Thymus (tissue), 14 donors: ENCODE measurements around the gene FADS6. TPM values are rescaled to one million over a fixed set of nuclear protein-coding genes. Genes with fewer than 3 reads are reported as not detected.

ENCODE experiments used
- DNase-seq, 9 donors: peaks; one replicate each; pipeline ENCODE4 v3.0.0-alpha.2; 2013; ENCODE audit warnings: low spot score in 9 of 9, low read depth in 6 of 9, missing footprints in 1 of 9
- H3K27ac ChIP-seq, 2 donors: one replicate each; pipeline ENCODE4 v1.5.1; 2013; ENCODE audit warnings: control low read depth in 1 of 2, low read depth in 1 of 2, low read length in 1 of 2, mild to moderate bottlenecking in 1 of 2, moderate library complexity in 1 of 2
- H3K27me3 ChIP-seq, 2 donors: one replicate each; pipeline ENCODE4 v1.5.1; 2013; ENCODE audit warnings: low read length in 1 of 2; ENCODE audit not compliant: control insufficient read depth in 2 of 2, insufficient read depth in 1 of 2
- H3K36me3 ChIP-seq, 2 donors: one replicate each; pipeline ENCODE4 v1.5.1; 2013; ENCODE audit warnings: low read length in 1 of 2, mild to moderate bottlenecking in 1 of 2, moderate library complexity in 1 of 2; ENCODE audit not compliant: control insufficient read depth in 2 of 2, insufficient read depth in 2 of 2
- H3K4me1 ChIP-seq, 2 donors: one replicate each; pipeline ENCODE4 v1.5.1; 2013; ENCODE audit warnings: low read length in 2 of 2; ENCODE audit not compliant: control insufficient read depth in 2 of 2, insufficient read depth in 2 of 2
- H3K4me3 ChIP-seq, 2 donors: one replicate each; pipeline ENCODE4 v1.5.1; 2013; ENCODE audit warnings: low read length in 2 of 2, control low read depth in 1 of 2, mild to moderate bottlenecking in 1 of 2
- H3K9me3 ChIP-seq, 2 donors: one replicate each; pipeline ENCODE4 v1.5.1; 2013; ENCODE audit warnings: low read length in 1 of 2, mild to moderate bottlenecking in 1 of 2; ENCODE audit not compliant: control insufficient read depth in 2 of 2, insufficient read depth in 1 of 2
- WGBS: extraction: QIAGEN DNeasy Blood & Tissue Kit; methylation state at CpG from one replicate; pipeline ENCODE4 v1.1.7; 2013; 5-methylcytosine and 5-hydroxymethylcytosine counted together
- long read RNA-seq, 10 donors: transcript quantifications; one replicate each; lab custom pipeline, GENCODE V29; 2026
- polyA plus RNA-seq: library from polyadenylated mRNA; stranded (reverse); fragments of 200-250 nt; gene quantifications from one replicate; pipeline ENCODE4 v1.2.3, GENCODE V29; 2013
- total RNA-seq: library from RNA; stranded (reverse); fragments of 120-200 nt; gene quantifications from one replicate; pipeline ENCODE4 v1.2.4, GENCODE V29; 2013
- donor health status: healthy.

FADS6 gene
- total RNA-seq = 0.14 TPM
- 1.0 TPM for polyA plus RNA-seq
- long read RNA-seq, donor 1 = 0 reads
- long read RNA-seq, donor 2 = 0 reads
- long read RNA-seq, donor 3 = 0 reads
- long read RNA-seq, donor 4 = 0 reads
- long read RNA-seq, donor 5, partial matches to known transcripts = 0 of 1 reads
- long read RNA-seq, donor 5, other reads (novel, unspliced or antisense) = 0 of 1 reads
- long read RNA-seq, donor 6 = 0 reads
- long read RNA-seq, donor 7, partial matches to known transcripts = 0 of 1 reads
- long read RNA-seq, donor 7, other reads (novel, unspliced or antisense) = 0 of 1 reads
- long read RNA-seq, donor 8 = 0 reads
- long read RNA-seq, donor 9 = 0 reads
- long read RNA-seq, donor 10 = 0 reads

DNA sequence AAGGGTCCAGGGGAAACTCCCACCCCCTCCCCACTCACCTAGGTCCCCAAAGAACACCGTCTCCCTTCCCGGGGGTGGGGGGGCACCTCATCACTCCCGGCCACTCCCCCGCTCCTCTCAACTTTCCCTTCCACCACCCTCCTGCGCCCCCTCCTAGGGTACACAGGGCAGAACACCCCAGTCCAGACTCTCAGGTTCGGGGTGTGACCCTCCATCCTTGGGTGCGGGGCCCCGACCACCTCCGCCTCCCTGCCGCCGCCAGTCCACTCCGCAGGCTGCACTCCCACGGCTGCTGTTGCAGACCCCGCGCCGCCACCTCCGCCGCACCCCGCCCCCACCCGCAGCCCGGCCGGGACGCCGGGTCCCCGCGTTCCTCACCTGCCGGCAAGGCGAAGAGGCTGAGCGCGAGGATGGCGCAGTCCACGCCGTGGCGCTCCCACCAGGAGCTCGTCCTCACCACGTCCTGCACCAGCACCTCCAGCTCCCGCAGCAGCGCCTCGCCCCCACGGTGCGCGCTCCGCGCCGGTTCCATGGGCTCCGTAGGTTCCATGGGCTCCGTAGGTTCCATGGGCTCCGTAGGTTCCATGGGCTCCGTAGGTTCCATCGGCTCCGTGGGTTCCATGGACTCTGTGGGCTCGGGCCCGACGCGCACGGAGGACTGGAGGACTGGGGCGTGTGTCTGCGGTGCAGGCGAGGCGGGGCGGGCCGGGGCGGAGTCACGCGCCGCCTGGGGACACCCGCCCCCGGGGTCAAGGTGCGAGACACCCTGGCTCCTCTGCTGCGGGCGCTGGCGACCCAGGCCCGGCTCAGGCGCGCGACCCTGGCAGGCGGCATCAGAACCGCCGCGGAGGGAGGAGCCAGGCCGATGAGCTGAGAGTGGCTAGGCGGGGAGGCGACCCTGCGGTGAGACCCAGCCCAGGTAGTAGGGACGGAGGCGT, at the start of gene FADS6:
FADS6 (minus strand) TSS at position 660 of the 938 bp plus-strand sequence; CDS start at position 622, 38 bp downstream.
- Histone ChIP-seq H3K4me3 (no peak within 1 kb of the TSS), H3K27ac (no peak within 1 kb of the TSS), H3K27me3 (peaks cover 32 to 86% of the 10 kb centered on the region in 2 donors), H3K9me3 (no peaks in the 10 kb centered on the region), H3K4me1 (no peaks in the 10 kb centered on the region), H3K36me3 (no peaks in the 10 kb centered on the region)
- DNase-seq = no peak
- WGBS = 8% methylated on average over 86 of the region's 86 CpGs

- H3K4me1 ChIP-seq = no peaks in the 10 kb centered on the region
- DNase-seq = no peak
- no peaks in the 10 kb centered on the region for H3K36me3 ChIP-seq
- H3K27me3 ChIP-seq = peaks cover 25 to 76% of the 10 kb centered on the region in 2 donors
- H3K4me3 ChIP-seq = no peak overlapping the region
- H3K27ac ChIP-seq = no peak overlapping the region
- WGBS = 85% methylated on average over 21 of the region's 21 CpGs
- H3K9me3 ChIP-seq = peaks cover 0 to 4% of the 10 kb centered on the region in 2 donors
These were observed 47.8 kb upstream of the FADS6 start for GRCh38 chr17:74941128-74941725.

GRCh38 chr17:74939534-74939933, 46.1 kb upstream of the FADS6 start:
- Histone ChIP-seq H3K4me3 (no peak overlapping the region), H3K4me1 (no peaks in the 10 kb centered on the region), H3K9me3 (peaks cover 1 to 4% of the 10 kb centered on the region in 2 donors), H3K36me3 (no peaks in the 10 kb centered on the region), H3K27ac (no peak overlapping the region), H3K27me3 (peaks cover 40 to 84% of the 10 kb centered on the region in 2 donors)
- 59% methylated on average over 8 of the region's 8 CpGs for WGBS
- no peak for DNase-seq

GRCh38 chr17:74938194-74938950, 44.9 kb upstream of the FADS6 start:
- no peak for DNase-seq
- Histone ChIP-seq H3K4me3 (no peak overlapping the region), H3K27ac (no peak overlapping the region), H3K36me3 (no peaks in the 10 kb centered on the region), H3K27me3 (peaks cover 37 to 88% of the 10 kb centered on the region in 2 donors), H3K4me1 (no peaks in the 10 kb centered on the region), H3K9me3 (peaks cover 1 to 4% of the 10 kb centered on the region in 2 donors)
- 86% methylated on average over 8 of the region's 8 CpGs for WGBS

DNA sequence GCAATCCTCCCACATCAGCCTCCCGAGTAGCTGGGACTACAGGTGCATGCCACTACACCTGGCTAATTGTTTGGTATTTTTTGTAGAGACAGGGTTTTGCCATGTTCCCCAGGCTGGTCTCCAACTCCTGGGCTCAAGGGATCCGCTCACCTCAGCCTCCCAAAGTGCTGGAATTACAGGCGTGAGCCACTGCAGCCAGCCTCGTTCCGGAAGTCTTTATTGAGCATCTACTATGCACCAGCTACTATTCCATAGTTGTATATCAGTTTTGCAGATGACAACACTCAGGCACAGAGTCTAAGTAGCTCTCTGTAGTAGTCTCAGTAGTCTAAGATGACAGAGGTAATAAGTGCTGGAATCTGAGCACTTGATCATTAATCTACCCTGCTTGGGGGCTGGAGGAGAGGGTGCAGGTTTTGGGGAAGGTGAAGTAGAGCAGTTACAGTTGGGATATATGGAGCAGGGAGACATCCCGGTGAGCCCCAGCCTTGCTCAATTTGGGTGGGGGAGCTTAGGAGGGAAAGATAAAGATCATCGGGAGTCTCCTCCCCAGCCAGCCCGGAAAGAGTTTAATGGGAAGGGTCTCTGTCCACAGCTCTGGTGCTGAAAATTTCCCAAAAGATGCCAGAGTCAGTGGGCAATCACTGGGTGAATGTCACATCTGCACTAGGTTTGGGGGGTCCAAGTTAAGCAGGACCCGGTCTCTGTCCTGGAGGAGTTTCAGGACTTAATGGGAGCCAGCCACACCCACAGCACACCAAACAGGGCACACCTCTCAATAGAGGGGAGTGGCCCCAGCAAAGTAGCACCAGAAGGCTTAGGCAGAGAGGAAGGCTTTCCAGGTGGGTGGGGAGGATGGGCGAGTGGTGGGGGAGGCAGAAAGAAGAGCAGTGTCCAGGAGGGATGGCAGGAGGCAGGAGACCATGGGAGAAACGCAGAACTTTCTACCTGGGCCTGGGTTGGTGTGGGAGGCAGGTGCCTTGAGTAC, 43.9 kb upstream of the FADS6 start:
- H3K4me1 ChIP-seq = no peaks in the 10 kb centered on the region
- WGBS = 62% methylated on average over 11 of the region's 11 CpGs
- peaks cover 1 to 4% of the 10 kb centered on the region in 2 donors for H3K9me3 ChIP-seq
- no peak overlapping the region for H3K27ac ChIP-seq
- no peaks in the 10 kb centered on the region for H3K36me3 ChIP-seq
- peaks cover 42 to 91% of the 10 kb centered on the region in 2 donors for H3K27me3 ChIP-seq
- H3K4me3 ChIP-seq = no peak overlapping the region
- DNase-seq = no peak

- no peak overlapping the region for H3K27ac ChIP-seq
- peaks cover 1 to 4% of the 10 kb centered on the region in 2 donors for H3K9me3 ChIP-seq
- peaks cover 42 to 92% of the 10 kb centered on the region in 2 donors for H3K27me3 ChIP-seq
- H3K4me3 ChIP-seq = no peak overlapping the region
- no peaks in the 10 kb centered on the region for H3K36me3 ChIP-seq
- 18% methylated on average over 12 of the region's 12 CpGs for WGBS
- H3K4me1 ChIP-seq = no peaks in the 10 kb centered on the region
- no peak for DNase-seq
These were observed 43.0 kb upstream of the FADS6 start for GRCh38 chr17:74936470-74936799.

GRCh38 chr17:74935585-74936469, 42.4 kb upstream of the FADS6 start, which contains the start of gene OTOP3:
Gene OTOP3 (plus strand): TSS chr17:74935898. CDS start chr17:74935922, 24 bp downstream.
- Histone ChIP-seq H3K27me3 (peaks cover 42 to 92% of the 10 kb centered on the region in 2 donors), H3K4me1 (no peaks in the 10 kb centered on the region), H3K36me3 (no peaks in the 10 kb centered on the region), H3K4me3 (no peak within 1 kb of the TSS), H3K27ac (no peak within 1 kb of the TSS), H3K9me3 (peaks cover 1 to 4% of the 10 kb centered on the region in 2 donors)
- no peak for DNase-seq
- 7% methylated on average over 78 of the region's 78 CpGs for WGBS
